Ascending aorta (tissue), 2 donors: Measurements from ENCODE around the gene STXBP1. TPM values are rescaled to one million over a fixed set of nuclear protein-coding genes. Genes with fewer than 3 reads are reported as not detected.

Experiments used
- DNase-seq, 2 donors: peaks; one replicate each; pipeline ENCODE4 v3.0.0-alpha.2; 2019; ENCODE audit warnings: low spot score in 2 of 2
- H3K27ac ChIP-seq, 2 donors: fragments of 200-600 bp; sonication (generic); one replicate each; pipeline ENCODE4 v1.5.1; 2016 to 2017; ENCODE audit warnings: mild to moderate bottlenecking in 1 of 2
- H3K27me3 ChIP-seq: fragments of 200-600 bp; sonication (generic); one replicate; pipeline ENCODE4 v1.5.1; 2017
- H3K36me3 ChIP-seq, 2 donors: fragments of 200-600 bp; sonication (generic); one replicate each; pipeline ENCODE4 v1.5.1; 2016
- H3K4me1 ChIP-seq, 2 donors: fragments of 200-600 bp; sonication (generic); one replicate each; pipeline ENCODE4 v1.5.1; 2016 to 2017; ENCODE audit warnings: mild to moderate bottlenecking in 1 of 2
- H3K4me3 ChIP-seq, 2 donors: fragments of 200-600 bp; sonication (generic); one replicate each; pipeline ENCODE4 v1.5.1; 2016 to 2017; ENCODE audit warnings: mild to moderate bottlenecking in 1 of 2
- H3K9me3 ChIP-seq, 2 donors: fragments of 200-600 bp; sonication (generic); one replicate each; pipeline ENCODE4 v1.5.1; 2016
- intact Hi-C: fragments of 100-400 bp; cut with DNase I; formaldehyde crosslinking; loops from one replicate; pipeline ENCODE4 v1.15.1; 2023
- total RNA-seq: library from RNA; depleted of rRNA; stranded (reverse); fragments of >200 nt; gene quantifications from one replicate; pipeline ENCODE4 v1.1.0, GENCODE V29; 2016
- TF ChIP-seq, protein P1 (sequence below), 3 experiments: fragments of 200-600 bp in 2 of 3; fragments of 450-650 bp in 1 of 3; sonication (generic) in 2 of 3; IDR thresholded peaks; one replicate each; pipeline ENCODE4 v1.5.1; 2016 to 2019; ENCODE audit warnings: antibody characterized with exemption in 3 of 3, mild to moderate bottlenecking in 1 of 3, moderate library complexity in 1 of 3

The STXBP1 gene
- total RNA-seq, 1 donor from 2014 or later: 29.3 TPM

DNA sequence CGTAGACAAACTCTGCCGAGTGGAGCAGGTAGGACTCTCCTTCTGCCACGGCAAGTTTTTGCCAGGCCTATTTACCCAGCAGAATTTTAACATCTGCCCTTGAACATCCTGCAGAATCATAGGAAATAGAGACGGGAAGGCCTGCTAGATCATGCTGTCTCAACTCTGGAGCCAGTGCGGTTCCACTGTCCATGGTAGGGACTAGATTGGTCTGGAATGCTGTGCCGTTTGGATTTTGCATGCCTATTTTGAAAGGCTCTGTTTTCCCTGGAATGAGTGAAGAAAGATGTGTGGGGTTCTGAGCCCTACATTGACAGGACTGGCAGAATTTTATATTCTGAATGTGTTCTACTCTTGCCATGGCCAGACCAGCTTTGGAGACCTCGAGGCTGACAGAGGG, 61.2 kb downstream of the STXBP1 start:
- intact Hi-C loops: no loop called here
- TF ChIP-seq, protein P1, sequence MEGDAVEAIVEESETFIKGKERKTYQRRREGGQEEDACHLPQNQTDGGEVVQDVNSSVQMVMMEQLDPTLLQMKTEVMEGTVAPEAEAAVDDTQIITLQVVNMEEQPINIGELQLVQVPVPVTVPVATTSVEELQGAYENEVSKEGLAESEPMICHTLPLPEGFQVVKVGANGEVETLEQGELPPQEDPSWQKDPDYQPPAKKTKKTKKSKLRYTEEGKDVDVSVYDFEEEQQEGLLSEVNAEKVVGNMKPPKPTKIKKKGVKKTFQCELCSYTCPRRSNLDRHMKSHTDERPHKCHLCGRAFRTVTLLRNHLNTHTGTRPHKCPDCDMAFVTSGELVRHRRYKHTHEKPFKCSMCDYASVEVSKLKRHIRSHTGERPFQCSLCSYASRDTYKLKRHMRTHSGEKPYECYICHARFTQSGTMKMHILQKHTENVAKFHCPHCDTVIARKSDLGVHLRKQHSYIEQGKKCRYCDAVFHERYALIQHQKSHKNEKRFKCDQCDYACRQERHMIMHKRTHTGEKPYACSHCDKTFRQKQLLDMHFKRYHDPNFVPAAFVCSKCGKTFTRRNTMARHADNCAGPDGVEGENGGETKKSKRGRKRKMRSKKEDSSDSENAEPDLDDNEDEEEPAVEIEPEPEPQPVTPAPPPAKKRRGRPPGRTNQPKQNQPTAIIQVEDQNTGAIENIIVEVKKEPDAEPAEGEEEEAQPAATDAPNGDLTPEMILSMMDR (IDR thresholded peaks at IDR 0.05): no peak
- H3K36me3 ChIP-seq: peaks cover 41 to 60% of the 10 kb centered on the region in 2 donors
- H3K4me3 ChIP-seq: no peak overlapping the region
- no peak overlapping the region for H3K27ac ChIP-seq
- H3K27me3 ChIP-seq: no peaks in the 10 kb centered on the region
- no peaks in the 10 kb centered on the region for H3K4me1 ChIP-seq
- no peak for DNase-seq
- no peaks in the 10 kb centered on the region for H3K9me3 ChIP-seq

DNA sequence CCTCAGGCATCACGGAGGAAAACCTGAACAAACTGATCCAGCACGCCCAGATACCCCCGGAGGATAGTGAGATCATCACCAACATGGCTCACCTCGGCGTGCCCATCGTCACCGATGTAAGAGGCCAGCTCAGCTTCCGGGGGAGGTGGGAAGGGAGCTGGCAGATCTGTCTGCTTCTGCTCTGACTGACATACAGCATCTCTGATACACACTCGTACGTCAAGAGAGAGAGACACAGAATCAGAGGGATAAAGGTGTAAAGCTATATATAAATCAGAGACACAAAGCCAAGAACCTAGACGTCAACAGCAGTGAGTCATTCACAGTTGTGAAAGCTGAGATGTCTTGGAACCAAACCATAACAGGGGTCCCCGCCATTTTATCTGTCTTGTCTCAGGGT, 64.6 kb downstream of the STXBP1 start:
- peaks cover 52 to 76% of the 10 kb centered on the region in 2 donors for H3K36me3 ChIP-seq
- H3K27ac ChIP-seq: no peak overlapping the region
- no peak overlapping the region for H3K4me3 ChIP-seq
- no peak for DNase-seq
- TF ChIP-seq, protein P1 (IDR thresholded peaks at IDR 0.05): no peak
- H3K27me3 ChIP-seq: no peaks in the 10 kb centered on the region
- no peaks in the 10 kb centered on the region for H3K9me3 ChIP-seq
- H3K4me1 ChIP-seq: no peaks in the 10 kb centered on the region
- intact Hi-C loops: no loop called here

DNA sequence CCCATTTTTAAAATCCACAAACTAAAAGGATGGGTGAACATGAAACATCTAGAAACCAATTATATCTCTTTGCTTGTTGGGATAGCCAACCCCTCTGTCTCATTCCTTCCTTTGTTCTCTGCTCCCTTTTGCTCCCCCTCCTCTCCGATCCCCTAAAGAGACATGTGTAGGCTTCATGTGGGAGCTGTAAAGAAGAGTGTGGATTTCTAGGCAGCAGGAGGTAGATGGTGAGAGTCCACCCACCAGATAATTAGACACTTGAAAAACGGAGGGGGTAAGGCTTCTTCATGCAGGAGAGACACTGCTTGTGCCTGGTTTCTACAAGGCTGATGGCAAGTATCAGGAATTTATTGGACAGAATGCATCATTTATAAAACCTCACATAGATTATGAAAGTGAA, 67.4 kb downstream of the STXBP1 start:
- TF ChIP-seq, protein P1 (IDR thresholded peaks at IDR 0.05): no peak
- no peaks in the 10 kb centered on the region for H3K9me3 ChIP-seq
- intact Hi-C loops: no loop called here
- no peaks in the 10 kb centered on the region for H3K4me1 ChIP-seq
- DNase-seq: no peak
- H3K27me3 ChIP-seq: no peaks in the 10 kb centered on the region
- peaks cover 51 to 77% of the 10 kb centered on the region in 2 donors for H3K36me3 ChIP-seq
- no peak overlapping the region for H3K27ac ChIP-seq
- H3K4me3 ChIP-seq: no peak overlapping the region

DNA sequence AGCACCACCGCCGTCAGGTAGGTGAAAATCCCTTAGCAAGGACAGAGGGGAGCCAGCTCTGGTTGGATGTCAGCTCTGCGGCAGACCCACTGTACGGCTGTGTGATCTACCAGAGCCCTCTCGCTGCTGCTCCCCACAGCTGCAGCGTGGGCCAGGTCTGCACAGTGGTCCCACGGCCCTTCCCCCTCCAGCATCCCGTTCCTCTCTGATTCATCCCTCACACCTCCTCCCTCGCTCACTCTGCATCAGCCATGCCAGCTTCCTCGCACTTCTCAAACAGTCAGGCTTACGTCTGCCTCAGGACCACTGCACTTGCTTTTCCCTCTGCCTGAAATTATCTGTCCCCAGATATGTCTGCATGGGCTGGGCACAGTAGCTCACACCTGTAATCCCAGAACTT, 68.1 kb downstream of the STXBP1 start:
- TF ChIP-seq, protein P1 (IDR thresholded peaks at IDR 0.05): no peak
- Histone ChIP-seq H3K36me3 (peaks cover 46 to 76% of the 10 kb centered on the region in 2 donors), H3K27ac (no peak overlapping the region), H3K4me3 (no peak overlapping the region), H3K9me3 (no peaks in the 10 kb centered on the region), H3K27me3 (no peaks in the 10 kb centered on the region), H3K4me1 (no peaks in the 10 kb centered on the region)
- intact Hi-C loops: no loop called here
- no peak for DNase-seq

DNA sequence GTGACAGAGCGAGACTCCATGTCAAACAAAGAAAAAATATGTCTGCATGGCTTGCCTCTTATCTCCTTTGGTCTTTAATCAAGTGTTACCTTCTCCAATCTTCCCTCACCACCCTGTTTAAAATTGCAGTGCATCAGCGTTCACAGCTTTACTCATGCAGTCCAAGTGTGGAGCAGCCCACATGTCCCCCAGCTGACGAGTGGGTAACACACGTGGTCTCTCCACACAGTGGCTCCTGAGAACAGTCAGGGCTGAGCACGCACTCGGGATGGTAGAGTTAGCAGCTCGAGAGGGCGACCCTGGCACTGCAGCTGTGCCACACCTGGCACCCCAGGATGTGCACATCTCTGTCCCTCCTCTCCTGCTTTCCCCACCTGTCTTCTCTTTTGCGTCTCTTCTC, 68.8 kb downstream of the STXBP1 start:
- intact Hi-C loops: no loop called here
- DNase-seq: no peak
- H3K27ac ChIP-seq: no peak overlapping the region
- no peaks in the 10 kb centered on the region for H3K27me3 ChIP-seq
- TF ChIP-seq, protein P1 (IDR thresholded peaks at IDR 0.05): no peak
- H3K36me3 ChIP-seq: peaks cover 46 to 71% of the 10 kb centered on the region in 2 donors
- no peaks in the 10 kb centered on the region for H3K9me3 ChIP-seq
- H3K4me1 ChIP-seq: no peaks in the 10 kb centered on the region
- H3K4me3 ChIP-seq: no peak overlapping the region
